Right lobe of liver (tissue), 6 donors: ENCODE data around the gene SNX21. TPM values are rescaled to one million over a fixed set of nuclear protein-coding genes. Genes with fewer than 3 reads are reported as not detected.
A peak's percentile ranks its signal among the peaks of the same experiment; 100 is the strongest.

Experiments
- ATAC-seq, 4 donors: fragments of 200-7000 bp; cut with Tn5 transposase; one replicate each; pipeline ENCODE4 v1.9.1; 2020; ENCODE audit warnings: mild to moderate bottlenecking in 4 of 4, moderate library complexity in 4 of 4
- DNase-seq, 3 donors: peaks; one replicate each; pipeline ENCODE4 v3.0.0-alpha.2; 2020
- H3K27ac ChIP-seq, 3 donors: fragments of 200-600 bp; one replicate each; pipeline ENCODE4 v1.8.0; 2022
- H3K27me3 ChIP-seq, 2 donors: fragments of 200-600 bp; one replicate each; pipeline ENCODE4 v1.8.0; 2022
- H3K36me3 ChIP-seq, 4 donors: fragments of 200-600 bp; sonication (generic) in 1 of 4; one replicate each; pipeline versions ENCODE4 v1.5.1 to v1.8.0; 2017 to 2022; ENCODE audit warnings: control low read depth in 1 of 4
- H3K4me1 ChIP-seq, 4 donors: fragments of 200-600 bp; sonication (generic) in 1 of 4; one replicate each; pipeline versions ENCODE4 v1.5.1 to v1.8.0; 2017 to 2022; ENCODE audit warnings: control low read depth in 1 of 4
- H3K4me3 ChIP-seq, 3 donors: fragments of 200-600 bp; one replicate each; pipeline ENCODE4 v1.8.0; 2022
- H3K9me3 ChIP-seq, 4 donors: fragments of 200-600 bp; sonication (generic) in 1 of 4; one replicate each; pipeline versions ENCODE4 v1.5.1 to v1.8.0; 2017 to 2022; ENCODE audit warnings: control low read depth in 1 of 4
- CTCF ChIP-seq, 4 donors: fragments of 200-600 bp in 3 of 4; fragments of 450-650 bp in 1 of 4; IDR thresholded peaks; one replicate each; pipeline versions ENCODE4 v1.5.1 to v1.8.0; 2016 to 2022; ENCODE audit warnings: antibody characterized with exemption in 4 of 4, mild to moderate bottlenecking in 2 of 4
- POLR2A ChIP-seq: fragments of 450-650 bp; IDR thresholded peaks from one replicate; pipeline ENCODE4 v1.6.1; 2017; ENCODE audit warnings: antibody characterized with exemption, mild to moderate bottlenecking
- WGBS: methylation state at CpG from one replicate; pipeline ENCODE4 v1.1.6; 2018; ENCODE audit warnings: low coverage, low lambda C conversion rate; ENCODE audit not compliant: insufficient coverage; ENCODE audit errors: missing lambda C conversion rate; 5-methylcytosine and 5-hydroxymethylcytosine counted together
- intact Hi-C, 2 donors: fragments of 100-400 bp; cut with DNase I; formaldehyde crosslinking; loops; one replicate each; pipeline versions ENCODE4 v1.11.2 to v1.14.1; 2022
- total RNA-seq, 6 experiments: library from RNA; depleted of rRNA in 2 of 6; stranded (reverse); fragments of >200 nt in 2 of 6; fragmentation: NEBNext Ultra II Directional in 3 of 6; extraction: Animal tissue kit (Norgen Biotek cat#: 25700) in 3 of 6; gene quantifications; one replicate each; pipeline versions ENCODE4 v1.1.0 to v1.2.4, GENCODE V29; 2016 to 2023
- donor health status: DM: no; HTN: yes; CAD: no.
- donor health status: DM: no; HTN: no; CAD: no.
- donor health status: DM: no; HTN: no; CAD: no.
- donor health status: DM: no; HTN: yes; CAD: no.
- donor health status: DM: no; HTN: yes; CAD: no.

The SNX21 gene
- total RNA-seq, 6 experiments from 2014 or later = 3.4 to 21.8 (median 6.8) TPM

GRCh38 chr20:45886590-45887345 lies 53.2 kb downstream of the SNX21 start:
- intact Hi-C loops = loop anchor here in 1 of 2 donors (10.0 kb wide), 1 partner anchor 78 kb away; no protein-coding TSS in a partner anchor
- H3K4me1 ChIP-seq = peaks cover 0 to 27% (median 7%) of the 10 kb centered on the region in 4 donors
- no peak overlapping the region for H3K4me3 ChIP-seq
- no peak overlapping the region for H3K27ac ChIP-seq
- ATAC-seq (no peak), DNase-seq (no peak)
- TF ChIP-seq POLR2A (no peak), CTCF (IDR thresholded peaks at IDR 0.05) (no peak)
- WGBS = 84% methylated on average over 6 of the region's 19 CpGs
- peaks cover 0 to 14% (median 0%) of the 10 kb centered on the region in 4 donors for H3K36me3 ChIP-seq
- no peaks in the 10 kb centered on the region for H3K27me3 ChIP-seq
- H3K9me3 ChIP-seq = no peaks in the 10 kb centered on the region

- no peaks in the 10 kb centered on the region for H3K9me3 ChIP-seq
- no peak for ATAC-seq
- WGBS = 89% methylated on average over 2 of the region's 8 CpGs
- peaks cover 0 to 27% (median 6%) of the 10 kb centered on the region in 4 donors for H3K4me1 ChIP-seq
- no peak within 1 kb of the TSS for H3K4me3 ChIP-seq
- no peak within 1 kb of the TSS for H3K27ac ChIP-seq
- TF ChIP-seq CTCF (IDR thresholded peaks at IDR 0.05) (no peak), POLR2A (no peak)
- no peak for DNase-seq
- no peaks in the 10 kb centered on the region for H3K27me3 ChIP-seq
- peaks cover 0 to 14% (median 0%) of the 10 kb centered on the region in 4 donors for H3K36me3 ChIP-seq
- intact Hi-C loops = loop anchor here in 1 of 2 donors (10.0 kb wide), 1 partner anchor 77 kb away; no protein-coding TSS in a partner anchor
Observed at GRCh38 chr20:45887346-45887715, 53.7 kb downstream of the SNX21 start, which contains the start of gene SPATA25. SPATA25 (minus strand) TSS chr20:45887622; CDS start chr20:45887590, 32 bp downstream.

- no peak overlapping the region for H3K4me3 ChIP-seq
- no CpG with 5 or more reads among the region's 3 CpGs for WGBS
- no peak for TF ChIP-seq POLR2A
- no peak for TF ChIP-seq CTCF (IDR thresholded peaks at IDR 0.05)
- H3K4me1 ChIP-seq = peaks cover 0 to 38% (median 6%) of the 10 kb centered on the region in 4 donors
- intact Hi-C loops = loop anchor here in 1 of 2 donors (10.0 kb wide), 1 partner anchor 76 kb away; no protein-coding TSS in a partner anchor
- peaks cover 0 to 9% (median under 1%) of the 10 kb centered on the region in 4 donors for H3K36me3 ChIP-seq
- H3K27me3 ChIP-seq = no peaks in the 10 kb centered on the region
- no peak for ATAC-seq
- H3K27ac ChIP-seq = no peak overlapping the region
- no peak for DNase-seq
- H3K9me3 ChIP-seq = no peaks in the 10 kb centered on the region
Observed at GRCh38 chr20:45888681-45889080, 55.1 kb downstream of the SNX21 start.

- Histone ChIP-seq H3K4me3 (peak overlapping the region; percentile 75 to 93 (median 77)), H3K4me1 (peaks cover 0 to 38% (median 6%) of the 10 kb centered on the region in 4 donors), H3K27me3 (no peaks in the 10 kb centered on the region), H3K27ac (peak overlapping the region; percentile 75 to 82 (median 81)), H3K36me3 (peaks cover 0 to 21% (median 9%) of the 10 kb centered on the region in 4 donors), H3K9me3 (no peaks in the 10 kb centered on the region)
- DNase-seq (peak; percentile 82 to 87 (median 86)), ATAC-seq (peak; percentile 71 to 81 (median 77))
- TF ChIP-seq POLR2A (peak; percentile 28), CTCF (IDR thresholded peaks at IDR 0.05) (peak; percentile 53 to 75 (median 73))
- intact Hi-C loops = loop anchor here in 1 of 2 donors (10.0 kb wide), 1 partner anchor 54 kb away; no protein-coding TSS in a partner anchor
- under 1% methylated on average over 26 of the region's 79 CpGs for WGBS
Observed at GRCh38 chr20:45890077-45890984, 56.7 kb downstream of the SNX21 start.
